GM18498 (cell line): Measurements from ENCODE around the gene PRSS36.
"Not testable (repeated sequence)": the region's sequence is repeated elsewhere in the genome, so short reads cannot be mapped to it uniquely, and the experiment has no call there.

Experiments used
- ATAC-seq: cut with Tn5 transposase; IDR thresholded peaks from one replicate; pipeline ENCODE4 v1.9.1; 2021; ENCODE audit warnings: mild to moderate bottlenecking, moderate library complexity; ENCODE audit not compliant: unreplicated experiment

PRSS36 gene

GRCh38 chr16:31106509-31107464, 43.1 kb downstream of the PRSS36 start:
- no peak for ATAC-seq

GRCh38 chr16:31105677-31106213, 44.1 kb downstream of the PRSS36 start:
- ATAC-seq, result peak; percentile 36

GRCh38 chr16:31100876-31101641, 48.8 kb downstream of the PRSS36 start:
- ATAC-seq, result not testable (repeated sequence)

- no peak for ATAC-seq
Measured at GRCh38 chr16:31099860-31100638, 49.8 kb downstream of the PRSS36 start.

- peak; percentile 87 for ATAC-seq
Measured at GRCh38 chr16:31094424-31095120, 55.3 kb downstream of the PRSS36 start, which contains the start of gene VKORC1. TSS of gene VKORC1 (minus strand) at chr16:31094797. CDS start at chr16:31094729, 68 bp downstream.

- no peak for ATAC-seq
Measured at GRCh38 chr16:31094088-31094423, 55.8 kb downstream of the PRSS36 start.

GRCh38 chr16:31093132-31093703, 56.6 kb downstream of the PRSS36 start:
- no peak for ATAC-seq

GRCh38 chr16:31092330-31092729, 57.5 kb downstream of the PRSS36 start:
- ATAC-seq, result no peak

- no peak for ATAC-seq
Measured at GRCh38 chr16:31090540-31090939, 59.3 kb downstream of the PRSS36 start.

GRCh38 chr16:31089199-31089598, 60.7 kb downstream of the PRSS36 start:
- ATAC-seq, result no peak
